Esophagus squamous epithelium (tissue), 4 donors: ENCODE data around the gene SMYD3.

Experiments
- POLR2A ChIP-seq, 4 donors: fragments of 450-650 bp; IDR thresholded peaks; one replicate each; pipeline ENCODE4 v1.6.1; 2017; ENCODE audit warnings: antibody characterized with exemption in 4 of 4, mild to moderate bottlenecking in 4 of 4, moderate library complexity in 3 of 4
- TF ChIP-seq, protein P1 (sequence below), 6 experiments: fragments of 450-650 bp in 4 of 6; fragments of 200-600 bp in 2 of 6; sonication (generic) in 2 of 6; IDR thresholded peaks; one replicate each; pipeline ENCODE4 v1.5.1; 2016 to 2019; ENCODE audit warnings: antibody characterized with exemption in 6 of 6, mild to moderate bottlenecking in 4 of 6, moderate library complexity in 4 of 6

DNA sequence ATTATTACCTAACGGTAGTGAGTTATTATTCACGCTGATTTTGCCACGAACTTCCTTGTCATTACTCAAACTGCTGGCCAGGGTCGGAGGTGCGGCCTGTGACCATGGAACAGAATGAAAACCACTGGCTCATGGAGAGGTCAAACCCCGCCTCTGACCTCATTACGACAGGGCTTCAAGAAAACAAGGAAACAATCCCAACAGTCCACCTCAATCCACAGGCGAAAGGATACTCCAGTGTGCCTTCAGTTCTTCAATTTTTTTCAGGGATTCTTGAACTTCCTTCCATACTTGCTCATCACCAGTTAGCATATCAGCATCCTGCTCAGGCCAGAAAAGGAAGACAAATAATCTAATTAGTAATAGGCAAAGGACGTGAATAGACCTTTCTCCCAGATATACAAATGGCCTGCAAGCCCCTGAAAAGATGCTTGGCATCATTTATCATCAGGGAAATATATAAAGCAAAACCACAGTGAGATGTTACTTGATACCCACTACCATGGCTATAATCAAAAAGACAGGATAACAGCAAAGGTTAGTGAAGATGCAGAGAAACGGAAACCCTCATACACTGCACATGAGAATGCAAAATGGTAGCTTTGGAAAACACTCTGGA, 643.4 kb downstream of the SMYD3 start:
- TF ChIP-seq, protein P1, sequence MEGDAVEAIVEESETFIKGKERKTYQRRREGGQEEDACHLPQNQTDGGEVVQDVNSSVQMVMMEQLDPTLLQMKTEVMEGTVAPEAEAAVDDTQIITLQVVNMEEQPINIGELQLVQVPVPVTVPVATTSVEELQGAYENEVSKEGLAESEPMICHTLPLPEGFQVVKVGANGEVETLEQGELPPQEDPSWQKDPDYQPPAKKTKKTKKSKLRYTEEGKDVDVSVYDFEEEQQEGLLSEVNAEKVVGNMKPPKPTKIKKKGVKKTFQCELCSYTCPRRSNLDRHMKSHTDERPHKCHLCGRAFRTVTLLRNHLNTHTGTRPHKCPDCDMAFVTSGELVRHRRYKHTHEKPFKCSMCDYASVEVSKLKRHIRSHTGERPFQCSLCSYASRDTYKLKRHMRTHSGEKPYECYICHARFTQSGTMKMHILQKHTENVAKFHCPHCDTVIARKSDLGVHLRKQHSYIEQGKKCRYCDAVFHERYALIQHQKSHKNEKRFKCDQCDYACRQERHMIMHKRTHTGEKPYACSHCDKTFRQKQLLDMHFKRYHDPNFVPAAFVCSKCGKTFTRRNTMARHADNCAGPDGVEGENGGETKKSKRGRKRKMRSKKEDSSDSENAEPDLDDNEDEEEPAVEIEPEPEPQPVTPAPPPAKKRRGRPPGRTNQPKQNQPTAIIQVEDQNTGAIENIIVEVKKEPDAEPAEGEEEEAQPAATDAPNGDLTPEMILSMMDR (IDR thresholded peaks at IDR 0.05), result no peak
- TF ChIP-seq POLR2A (IDR thresholded peaks at IDR 0.05), result no peak
